IgD-negative memory B cell (primary cell): ENCODE results near the gene RGPD5. TPM values are rescaled to one million over a fixed set of nuclear protein-coding genes. Genes with fewer than 3 reads are reported as not detected.
"Not testable (repeated sequence)": the region's sequence is repeated elsewhere in the genome, so short reads cannot be mapped to it uniquely, and the experiment has no call there.

Experiments
- H3K27ac Mint-ChIP-seq, 3 donors: one replicate each; pipeline ENCODE4 v1.8.0; 2020 to 2022; ENCODE audit warnings: mild to moderate bottlenecking in 3 of 3, mixed read lengths in 3 of 3, moderate library complexity in 1 of 3
- H3K27me3 Mint-ChIP-seq: one replicate; pipeline ENCODE4 v1.8.0; 2021; ENCODE audit warnings: mixed read lengths
- H3K36me3 Mint-ChIP-seq: one replicate; pipeline ENCODE4 v1.8.0; 2020; ENCODE audit warnings: mild to moderate bottlenecking, mixed read lengths
- H3K4me1 Mint-ChIP-seq, 3 donors: one replicate each; pipeline ENCODE4 v1.8.0; 2020 to 2022; ENCODE audit warnings: mixed read lengths in 3 of 3, mild to moderate bottlenecking in 1 of 3
- H3K4me3 Mint-ChIP-seq, 4 donors: one replicate each; pipeline ENCODE4 v1.8.0; 2020 to 2022; ENCODE audit warnings: mild to moderate bottlenecking in 4 of 4, mixed read lengths in 4 of 4, moderate library complexity in 3 of 4
- H3K9me3 Mint-ChIP-seq, 3 donors: one replicate each; pipeline ENCODE4 v1.8.0; 2020 to 2021; ENCODE audit warnings: mixed read lengths in 3 of 3, mild to moderate bottlenecking in 1 of 3
- polyA plus RNA-seq: library from polyadenylated mRNA; unstranded; fragments of 300-500 nt; fragmentation: Illumina TruSeq; gene quantifications from one replicate; pipeline ENCODE4 v1.2.3, GENCODE V29; 2021

The RGPD5 gene
- polyA plus RNA-seq: 3.2 TPM

- not testable (repeated sequence) for H3K9me3 Mint-ChIP-seq, H3K27ac Mint-ChIP-seq, H3K4me1 Mint-ChIP-seq, H3K27me3 Mint-ChIP-seq, H3K36me3 Mint-ChIP-seq, H3K4me3 Mint-ChIP-seq
These were observed at the start of gene RGPD5 for GRCh38 chr2:109794074-109794737. Gene RGPD5, plus strand, starts transcription at chr2:109794305. Its CDS starts 161 bp downstream, at chr2:109794466.

GRCh38 chr2:109751572-109751971, 42.5 kb upstream of the RGPD5 start:
- H3K4me3 Mint-ChIP-seq, H3K4me1 Mint-ChIP-seq, H3K27me3 Mint-ChIP-seq, H3K27ac Mint-ChIP-seq, H3K36me3 Mint-ChIP-seq, H3K9me3 Mint-ChIP-seq: not testable (repeated sequence)

- not testable (repeated sequence) for H3K9me3 Mint-ChIP-seq, H3K27me3 Mint-ChIP-seq, H3K4me3 Mint-ChIP-seq, H3K36me3 Mint-ChIP-seq, H3K27ac Mint-ChIP-seq, H3K4me1 Mint-ChIP-seq
These were observed 36.8 kb upstream of the RGPD5 start for GRCh38 chr2:109757163-109757824.

GRCh38 chr2:109760265-109761042, 33.7 kb upstream of the RGPD5 start:
- H3K4me3 Mint-ChIP-seq, H3K36me3 Mint-ChIP-seq, H3K27ac Mint-ChIP-seq, H3K27me3 Mint-ChIP-seq, H3K4me1 Mint-ChIP-seq, H3K9me3 Mint-ChIP-seq: not testable (repeated sequence)

DNA sequence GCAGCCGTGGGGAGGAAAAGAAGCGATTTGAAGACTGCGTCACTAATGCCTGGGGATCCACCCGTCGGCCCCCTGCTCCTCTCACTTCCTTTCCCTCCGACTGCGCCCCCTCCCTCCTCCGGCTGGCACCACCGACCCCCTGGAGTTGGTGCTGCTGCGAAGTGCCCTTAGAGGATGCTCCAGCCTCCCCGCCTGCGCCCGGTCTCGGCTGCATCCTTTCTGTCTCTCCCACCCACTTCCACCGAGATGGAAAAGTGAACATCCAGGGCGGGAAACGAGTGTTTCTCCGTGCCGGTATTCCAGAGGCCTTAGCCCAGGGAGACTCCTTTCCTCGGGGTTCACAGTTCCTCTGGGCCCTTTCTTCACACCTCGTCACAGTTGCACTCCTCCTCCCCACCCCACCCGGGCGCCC, 33.1 kb upstream of the RGPD5 start:
- not testable (repeated sequence) for H3K4me1 Mint-ChIP-seq, H3K36me3 Mint-ChIP-seq, H3K9me3 Mint-ChIP-seq, H3K27me3 Mint-ChIP-seq, H3K4me3 Mint-ChIP-seq, H3K27ac Mint-ChIP-seq

DNA sequence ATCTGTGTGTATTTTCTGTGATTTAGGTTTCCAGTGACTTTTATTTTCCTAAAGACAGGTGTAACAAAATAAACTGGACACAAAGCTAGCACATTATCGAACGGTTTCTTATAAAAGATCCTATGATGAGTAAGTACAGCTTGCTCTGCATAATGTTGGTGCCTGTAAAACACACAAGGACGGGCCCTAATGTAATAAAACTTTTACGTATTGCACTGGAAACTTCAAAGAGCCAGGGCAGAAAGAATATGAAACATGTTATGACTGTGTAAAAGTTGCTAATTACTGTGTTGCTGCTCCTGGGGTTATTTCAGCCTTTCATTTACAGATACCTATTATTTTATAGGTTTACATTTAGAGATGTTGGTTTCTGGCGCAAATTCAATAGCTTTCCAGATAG, 32.1 kb upstream of the RGPD5 start:
- not testable (repeated sequence) for H3K4me3 Mint-ChIP-seq, H3K27me3 Mint-ChIP-seq, H3K9me3 Mint-ChIP-seq, H3K36me3 Mint-ChIP-seq, H3K4me1 Mint-ChIP-seq, H3K27ac Mint-ChIP-seq

DNA sequence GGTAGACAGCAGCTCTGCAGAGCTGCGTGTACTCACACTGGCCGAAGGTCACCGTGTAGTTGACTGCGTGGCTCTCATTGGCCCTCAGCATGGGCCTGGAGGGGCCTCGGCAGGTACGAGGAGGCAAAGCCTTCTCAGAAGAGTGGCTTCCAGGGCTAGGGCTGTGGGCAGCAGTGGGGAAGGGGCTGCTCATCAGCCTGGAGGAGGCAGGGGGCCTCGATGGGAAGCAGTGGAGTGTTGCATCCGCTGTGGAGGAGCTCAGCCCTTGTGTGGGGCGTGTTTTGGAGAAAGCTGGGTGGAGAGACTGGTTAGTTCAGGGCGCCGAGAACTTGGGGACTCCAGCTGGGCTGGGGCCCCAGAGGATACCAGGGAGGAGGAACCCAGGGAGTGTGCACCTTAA, 28.0 kb upstream of the RGPD5 start:
- not testable (repeated sequence) for H3K4me3 Mint-ChIP-seq, H3K27ac Mint-ChIP-seq, H3K4me1 Mint-ChIP-seq, H3K27me3 Mint-ChIP-seq, H3K36me3 Mint-ChIP-seq, H3K9me3 Mint-ChIP-seq

GRCh38 chr2:109766886-109767578, 27.1 kb upstream of the RGPD5 start:
- H3K4me3 Mint-ChIP-seq, H3K4me1 Mint-ChIP-seq, H3K36me3 Mint-ChIP-seq, H3K27me3 Mint-ChIP-seq, H3K27ac Mint-ChIP-seq, H3K9me3 Mint-ChIP-seq: not testable (repeated sequence)

DNA sequence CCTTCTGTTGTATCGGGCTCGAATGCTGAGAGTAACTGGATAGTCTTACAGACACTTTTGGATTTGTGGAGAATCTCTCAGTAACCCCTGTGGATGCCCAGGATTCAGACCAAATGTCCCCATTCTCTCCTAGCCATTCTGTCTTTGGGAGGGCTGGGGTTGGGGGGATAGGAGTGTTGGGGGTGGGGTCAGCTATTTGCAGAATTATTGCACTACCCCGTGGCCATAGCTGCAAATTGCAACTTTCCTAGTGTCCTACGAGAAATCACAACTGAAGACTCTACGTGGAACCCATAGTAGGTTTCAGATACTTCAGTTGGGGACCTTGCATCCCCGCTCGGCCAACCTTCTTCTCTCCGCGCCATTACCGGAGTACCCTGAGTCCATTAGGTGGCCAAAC, 25.2 kb upstream of the RGPD5 start:
- H3K27me3 Mint-ChIP-seq, H3K4me3 Mint-ChIP-seq, H3K4me1 Mint-ChIP-seq, H3K36me3 Mint-ChIP-seq, H3K27ac Mint-ChIP-seq, H3K9me3 Mint-ChIP-seq: not testable (repeated sequence)

DNA sequence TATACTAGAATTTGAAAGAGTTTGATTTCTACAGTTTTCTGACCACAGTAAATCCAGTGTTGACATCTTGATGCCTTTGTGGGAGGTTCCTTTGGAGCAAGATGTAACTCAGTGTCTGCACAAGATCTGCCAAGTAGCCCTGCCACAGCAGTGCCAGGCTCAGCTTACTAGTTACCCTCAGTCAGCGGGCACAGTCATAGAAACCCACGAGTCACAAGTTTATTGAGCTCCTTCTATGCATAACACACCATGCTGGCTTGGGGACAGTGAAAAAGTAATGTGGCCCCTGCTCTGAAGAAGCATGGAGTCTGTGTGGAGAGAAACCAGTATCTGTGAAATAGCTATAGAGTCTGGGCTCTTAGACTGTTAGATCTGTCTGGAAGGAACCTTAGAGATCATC, 15.0 kb upstream of the RGPD5 start:
- not testable (repeated sequence) for H3K4me1 Mint-ChIP-seq, H3K4me3 Mint-ChIP-seq, H3K36me3 Mint-ChIP-seq, H3K9me3 Mint-ChIP-seq, H3K27me3 Mint-ChIP-seq, H3K27ac Mint-ChIP-seq

DNA sequence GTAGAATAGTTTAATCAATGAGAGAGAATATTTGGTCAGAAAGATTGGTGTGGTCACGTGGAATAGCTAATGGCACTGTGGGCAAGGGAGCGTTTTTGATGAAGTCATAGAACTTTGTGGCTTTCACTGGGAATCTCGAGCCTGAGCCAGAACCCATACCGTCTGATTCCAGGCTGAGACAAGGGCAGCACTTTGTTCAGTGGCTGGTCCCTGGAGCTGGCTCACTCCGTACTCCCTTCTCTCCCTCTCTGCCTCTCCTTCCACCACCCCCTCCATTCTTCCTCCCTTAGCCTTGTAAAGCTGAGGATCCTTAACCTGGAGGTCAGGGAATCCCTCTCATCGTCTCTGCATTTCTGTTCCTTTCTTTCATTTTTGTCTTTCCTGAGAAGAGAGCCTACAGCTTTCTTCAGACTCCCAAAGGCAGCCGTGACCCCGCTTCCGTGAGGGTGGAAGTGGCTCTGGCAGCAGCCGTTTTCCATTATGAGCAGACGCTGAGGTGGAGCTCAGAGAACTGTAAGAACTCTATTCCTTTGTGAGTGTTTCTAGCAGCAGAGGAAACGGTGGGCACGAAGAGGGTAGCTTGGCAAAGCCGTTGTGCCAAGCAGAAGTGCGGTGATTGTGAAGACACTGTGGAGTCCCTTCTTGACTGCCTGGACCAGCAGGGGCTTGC, 12.8 kb upstream of the RGPD5 start:
- H3K4me3 Mint-ChIP-seq, H3K9me3 Mint-ChIP-seq, H3K27me3 Mint-ChIP-seq, H3K36me3 Mint-ChIP-seq, H3K27ac Mint-ChIP-seq, H3K4me1 Mint-ChIP-seq: not testable (repeated sequence)

- H3K9me3 Mint-ChIP-seq, H3K36me3 Mint-ChIP-seq: not testable (repeated sequence)
These were observed 11.6 kb upstream of the RGPD5 start for GRCh38 chr2:109782446-109782993.

GRCh38 chr2:109791530-109792279, 2.4 kb upstream of the RGPD5 start:
- not testable (repeated sequence) for H3K9me3 Mint-ChIP-seq

More at GRCh38 chr2:109782446-109782993, 11.6 kb upstream of the RGPD5 start:
- not testable (repeated sequence) for H3K4me3 Mint-ChIP-seq, H3K4me1 Mint-ChIP-seq, H3K27me3 Mint-ChIP-seq, H3K27ac Mint-ChIP-seq

GRCh38 chr2:109792659-109793058, 1.4 kb upstream of the RGPD5 start:
- not testable (repeated sequence) for H3K27me3 Mint-ChIP-seq, H3K36me3 Mint-ChIP-seq, H3K4me1 Mint-ChIP-seq, H3K27ac Mint-ChIP-seq, H3K9me3 Mint-ChIP-seq, H3K4me3 Mint-ChIP-seq

More at GRCh38 chr2:109791530-109792279, 2.4 kb upstream of the RGPD5 start:
- not testable (repeated sequence) for H3K4me3 Mint-ChIP-seq, H3K36me3 Mint-ChIP-seq, H3K27ac Mint-ChIP-seq, H3K27me3 Mint-ChIP-seq, H3K4me1 Mint-ChIP-seq
